Stimulated activated CD4-positive, alpha-beta T cell treated with anti-CD3 and anti-CD28 coated beads, Interleukin-1b, Interleukin-23, amount 100 ng/mL, for 24 hours (primary cell): ENCODE measurements around the gene RBBP5.
"Not testable (repeated sequence)": the region's sequence is repeated elsewhere in the genome, so short reads cannot be mapped to it uniquely, and the experiment has no call there.

Experiments
- DNase-seq, 4 experiments: peaks; one replicate each; pipeline ENCODE4 v3.0.0-alpha.2; 2020; ENCODE audit warnings: low read depth in 4 of 4, low spot score in 1 of 4

Gene RBBP5

GRCh38 chr1:205121660-205122488 lies at the start of gene RBBP5:
RBBP5 (minus strand) TSS chr1:205121978; CDS start chr1:205121873, 105 bp downstream.
- DNase-seq: peak; percentile 74 to 92 (median 88)

GRCh38 chr1:205171369-205171768 lies 49.6 kb upstream of the RBBP5 start:
- DNase-seq: no peak

- DNase-seq: no peak
These were observed 48.9 kb upstream of the RBBP5 start for GRCh38 chr1:205170532-205171269.

GRCh38 chr1:205169248-205169647 lies 47.5 kb upstream of the RBBP5 start:
- no peak for DNase-seq

GRCh38 chr1:205168291-205168690 lies 46.5 kb upstream of the RBBP5 start:
- no peak for DNase-seq

- DNase-seq: no peak
These were observed 40.5 kb upstream of the RBBP5 start for GRCh38 chr1:205162301-205162700.

GRCh38 chr1:205161076-205161475 lies 39.3 kb upstream of the RBBP5 start:
- no peak for DNase-seq

- no peak for DNase-seq
These were observed 36.4 kb upstream of the RBBP5 start for GRCh38 chr1:205158048-205158616.

- DNase-seq: not testable (repeated sequence)
These were observed 34.0 kb upstream of the RBBP5 start for GRCh38 chr1:205155665-205156377.

- no peak for DNase-seq
These were observed 30.7 kb upstream of the RBBP5 start for GRCh38 chr1:205152505-205152904.

GRCh38 chr1:205150651-205151428 lies 29.1 kb upstream of the RBBP5 start:
- no peak for DNase-seq

- DNase-seq: no peak
These were observed 25.5 kb upstream of the RBBP5 start for GRCh38 chr1:205147191-205147835.

GRCh38 chr1:205144751-205145150 lies 23.0 kb upstream of the RBBP5 start:
- DNase-seq: no peak

- no peak for DNase-seq
These were observed 22.4 kb upstream of the RBBP5 start for GRCh38 chr1:205144046-205144720.

GRCh38 chr1:205142102-205142469 lies 20.3 kb upstream of the RBBP5 start:
- no peak for DNase-seq

GRCh38 chr1:205141236-205142101 lies 19.7 kb upstream of the RBBP5 start:
- peak; percentile 49 to 65 (median 56) for DNase-seq

GRCh38 chr1:205140113-205140512 lies 18.3 kb upstream of the RBBP5 start:
- DNase-seq: no peak

GRCh38 chr1:205137901-205138300 lies 16.1 kb upstream of the RBBP5 start:
- DNase-seq: no peak

GRCh38 chr1:205133287-205133686 lies 11.5 kb upstream of the RBBP5 start:
- DNase-seq: no peak
